Stimulated activated CD8-positive, alpha-beta memory T cell treated with anti-CD3 and anti-CD28 coated beads, Interleukin-12 subunit alpha, Interleukin-12 subunit beta, amount 100 ng/mL, for 1 hour (primary cell): ENCODE results near the gene IL12RB2.

Source experiments
- DNase-seq: peaks from one replicate; pipeline ENCODE4 v3.0.0-alpha.2; 2020; ENCODE audit warnings: low read depth

IL12RB2 gene

GRCh38 chr1:67313934-67314671, 6.4 kb downstream of the IL12RB2 start:
- no peak for DNase-seq

- DNase-seq, result no peak
These were observed 7.0 kb downstream of the IL12RB2 start for GRCh38 chr1:67314696-67315095.

GRCh38 chr1:67316180-67316902, 8.7 kb downstream of the IL12RB2 start:
- no peak for DNase-seq

GRCh38 chr1:67316918-67317317, 9.2 kb downstream of the IL12RB2 start:
- DNase-seq, result no peak

GRCh38 chr1:67317803-67318202, 10.1 kb downstream of the IL12RB2 start:
- DNase-seq, result no peak

GRCh38 chr1:67322442-67322841, 14.8 kb downstream of the IL12RB2 start:
- DNase-seq, result no peak

GRCh38 chr1:67323087-67323486, 15.4 kb downstream of the IL12RB2 start:
- no peak for DNase-seq

- no peak for DNase-seq
These were observed 16.4 kb downstream of the IL12RB2 start for GRCh38 chr1:67324068-67324467.

- no peak for DNase-seq
These were observed 20.3 kb downstream of the IL12RB2 start for GRCh38 chr1:67327864-67328466.

GRCh38 chr1:67332653-67333529, 25.2 kb downstream of the IL12RB2 start:
- no peak for DNase-seq

- no peak for DNase-seq
These were observed 25.9 kb downstream of the IL12RB2 start for GRCh38 chr1:67333603-67334002.

- no peak for DNase-seq
These were observed 27.7 kb downstream of the IL12RB2 start for GRCh38 chr1:67335411-67335810.

- no peak for DNase-seq
These were observed 28.5 kb downstream of the IL12RB2 start for GRCh38 chr1:67336157-67336556.

GRCh38 chr1:67336783-67337182, 29.1 kb downstream of the IL12RB2 start:
- DNase-seq, result no peak

GRCh38 chr1:67338642-67339041, 31.0 kb downstream of the IL12RB2 start:
- DNase-seq, result no peak

- DNase-seq, result no peak
These were observed 32.1 kb downstream of the IL12RB2 start for GRCh38 chr1:67339623-67340343.

- DNase-seq, result no peak
These were observed 34.6 kb downstream of the IL12RB2 start for GRCh38 chr1:67342076-67342890.

- no peak for DNase-seq
These were observed 37.9 kb downstream of the IL12RB2 start for GRCh38 chr1:67345556-67345955.

GRCh38 chr1:67346982-67347381, 39.3 kb downstream of the IL12RB2 start:
- no peak for DNase-seq

- no peak for DNase-seq
These were observed 40.2 kb downstream of the IL12RB2 start for GRCh38 chr1:67347688-67348472.
